Neural cell (in vitro differentiated cells): Measurements from ENCODE around the gene LRIG2. TPM values are rescaled to one million over a fixed set of nuclear protein-coding genes. Genes with fewer than 3 reads are reported as not detected.
A peak's percentile ranks its signal among the peaks of the same experiment; 100 is the strongest.
"Not testable (repeated sequence)": the region's sequence is repeated elsewhere in the genome, so short reads cannot be mapped to it uniquely, and the experiment has no call there.

Source experiments
- H2AFZ ChIP-seq: fragments of 200-600, 300-800 bp; sonication (generic), shearing (Covaris generic); 2 replicates; pipeline ENCODE4 v1.6.0; 2014; ENCODE audit warnings: low read depth, mild to moderate bottlenecking, antibody characterized with exemption, low read length, moderate library complexity
- H3F3A ChIP-seq: fragments of 200-600 bp; shearing (Covaris generic); 2 replicates; pipeline ENCODE4 v1.6.1; 2016; ENCODE audit warnings: mild to moderate bottlenecking, moderate library complexity, mixed read lengths, antibody characterized with exemption, low read length; ENCODE audit not compliant: insufficient read depth, poor library complexity, severe bottlenecking
- H3K27ac ChIP-seq: fragments of 200-600, 300-800 bp; sonication (generic), shearing (Covaris generic); 2 replicates; pipeline ENCODE4 v1.5.1; 2014; ENCODE audit warnings: mild to moderate bottlenecking, low read length, moderate library complexity
- H3K27me3 ChIP-seq: fragments of 300-800, 200-600 bp; sonication (generic), shearing (Covaris generic); 2 replicates; pipeline ENCODE4 v1.6.0; 2014; ENCODE audit warnings: mild to moderate bottlenecking, low read depth, low read length, moderate library complexity; ENCODE audit not compliant: insufficient read depth
- H3K36me3 ChIP-seq: fragments of 300-800, 200-600 bp; sonication (generic), shearing (Covaris generic); 2 replicates; pipeline ENCODE4 v1.5.1; 2014; ENCODE audit warnings: mild to moderate bottlenecking, antibody characterized with exemption, low read length, moderate library complexity; ENCODE audit not compliant: insufficient read depth
- H3K4me2 ChIP-seq: fragments of 300-800, 200-600 bp; sonication (generic), shearing (Covaris generic); 2 replicates; pipeline ENCODE4 v1.6.0; 2014; ENCODE audit warnings: mild to moderate bottlenecking, low read length
- H3K4me3 ChIP-seq: fragments of 300-800, 200-600 bp; sonication (generic), shearing (Covaris generic); 2 replicates; pipeline ENCODE4 v1.5.1; 2014; ENCODE audit warnings: mild to moderate bottlenecking, low read length, moderate library complexity
- H3K79me2 ChIP-seq: fragments of 200-600 bp; shearing (Covaris generic); replicated peaks from 2 replicates; pipeline ENCODE4 v1.6.0; 2014; ENCODE audit warnings: mild to moderate bottlenecking, low read length, moderate library complexity; ENCODE audit not compliant: insufficient read depth
- H3K9ac ChIP-seq: fragments of 300-800, 200-600 bp; sonication (generic), shearing (Covaris generic); 2 replicates; pipeline ENCODE4 v1.6.1; 2016; ENCODE audit warnings: mild to moderate bottlenecking, low read length, mixed read lengths
- H3K9me2 ChIP-seq: fragments of 200-600 bp; shearing (Covaris generic); 2 replicates; pipeline ENCODE4 v1.6.1; 2016; ENCODE audit warnings: mild to moderate bottlenecking, low read length, mixed read lengths; ENCODE audit not compliant: insufficient read depth
- H3K9me3 ChIP-seq: fragments of 200-600, 300-800 bp; sonication (generic), shearing (Covaris generic); 2 replicates; pipeline ENCODE4 v1.6.1; 2016; ENCODE audit warnings: mild to moderate bottlenecking, mixed run types, low read length, moderate library complexity, mixed read lengths
- H4K20me1 ChIP-seq: fragments of 200-600 bp; shearing (Covaris generic); 2 replicates; pipeline ENCODE4 v1.6.1; 2016; ENCODE audit warnings: mild to moderate bottlenecking, mixed run types; ENCODE audit not compliant: insufficient read depth
- EP300 ChIP-seq: fragments of 450-650 bp; conservative IDR thresholded peaks from 2 replicates; pipeline ENCODE4 v1.6.1; 2014; ENCODE audit warnings: antibody characterized with exemption, mild to moderate bottlenecking, moderate library complexity; ENCODE audit not compliant: poor library complexity, severe bottlenecking
- EZH2 ChIP-seq: fragments of 200-600, 300-800 bp; shearing (Covaris generic), sonication (generic); IDR thresholded peaks from 2 replicates; pipeline ENCODE4 v1.6.1; 2014; ENCODE audit warnings: antibody characterized with exemption, low read length, borderline replicate concordance, mild to moderate bottlenecking; ENCODE audit not compliant: insufficient read depth, poor library complexity, severe bottlenecking
- MXI1 ChIP-seq: fragments of 450-650 bp; conservative IDR thresholded peaks from 2 replicates; pipeline ENCODE4 v1.6.1; 2014; ENCODE audit warnings: antibody characterized with exemption, mild to moderate bottlenecking; ENCODE audit not compliant: poor library complexity, severe bottlenecking
- POLR2AphosphoS5 ChIP-seq: IDR thresholded peaks from 2 replicates; pipeline ENCODE4 v1.6.1; 2012
- RAD21 ChIP-seq: fragments of 450-650 bp; conservative IDR thresholded peaks from 2 replicates; pipeline ENCODE4 v1.6.1; 2014; ENCODE audit warnings: antibody characterized with exemption, mild to moderate bottlenecking, moderate library complexity
- SMC3 ChIP-seq: fragments of 450-650 bp; conservative IDR thresholded peaks from 2 replicates; pipeline ENCODE4 v1.6.1; 2014; ENCODE audit warnings: antibody characterized with exemption, mild to moderate bottlenecking, moderate library complexity; ENCODE audit not compliant: poor library complexity
- TAF1 ChIP-seq: IDR thresholded peaks from 2 replicates; pipeline ENCODE4 v1.6.1; 2012; ENCODE audit warnings: low read depth
- polyA plus RNA-seq: library from polyadenylated mRNA; depleted of rRNA; stranded (reverse); fragments of >200 nt; gene quantifications from 2 replicates; pipeline ENCODE4 v1.2.3, GENCODE V29; 2014
- TF ChIP-seq, protein P1 (sequence below): fragments of 450-650 bp; IDR thresholded peaks from 2 replicates; pipeline ENCODE4 v1.5.1; 2014; ENCODE audit warnings: antibody characterized with exemption, mild to moderate bottlenecking, moderate library complexity; ENCODE audit not compliant: poor library complexity, severe bottlenecking
- TF ChIP-seq, protein P2 (sequence below): IDR thresholded peaks from 2 replicates; pipeline ENCODE4 v1.6.1; 2012; ENCODE audit warnings: borderline replicate concordance

LRIG2 gene
- polyA plus RNA-seq, 1 donor from 2014 or later: 11.1 TPM

DNA sequence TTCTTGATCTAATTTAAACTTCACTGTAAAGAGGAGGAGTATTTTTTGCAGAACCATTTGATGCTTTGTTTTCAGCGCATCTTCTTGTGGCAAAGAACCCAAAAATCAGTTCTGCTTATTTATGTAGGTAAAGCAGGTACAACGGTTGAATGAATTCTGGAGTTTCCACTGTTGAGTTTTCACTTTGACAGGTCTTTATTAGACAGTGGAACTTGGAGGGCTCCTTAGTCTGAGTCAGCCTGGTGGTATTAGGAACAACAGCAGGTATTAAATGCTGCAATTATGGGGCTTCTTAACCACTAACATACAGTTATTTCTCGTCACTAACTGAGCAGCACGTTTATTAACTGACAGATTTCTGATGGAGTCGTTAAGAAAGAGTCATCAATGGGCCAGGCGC, 1.2 kb downstream of the LRIG2 start:
- H3K4me3 ChIP-seq: peak overlapping the region; percentile 78
- peak overlapping the region; percentile 92 for H3K27ac ChIP-seq
- H3K79me2 ChIP-seq: peaks cover 27% of the 10 kb centered on the region

DNA sequence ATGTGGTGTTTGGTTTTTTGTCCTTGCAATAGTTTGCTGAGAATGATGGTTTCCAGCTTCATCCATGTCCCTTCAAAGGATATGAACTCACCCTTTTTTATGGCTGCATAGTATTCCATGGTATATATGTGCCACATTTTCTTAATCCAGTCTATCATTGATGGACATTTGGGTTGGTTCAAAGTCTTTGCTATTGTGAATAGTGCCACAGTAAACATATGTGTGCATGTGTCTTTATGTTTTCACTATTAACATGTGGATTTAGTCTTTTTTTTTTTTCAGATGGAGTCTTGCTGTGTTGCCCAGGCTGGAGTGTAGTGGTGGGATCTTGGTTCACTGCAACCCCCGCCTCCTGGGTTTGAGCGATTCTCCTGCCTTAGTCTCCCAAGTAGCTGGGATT, 5.0 kb downstream of the LRIG2 start:
- H3K4me3 ChIP-seq, H3K4me2 ChIP-seq, H3F3A ChIP-seq, H3K9me2 ChIP-seq, H3K9ac ChIP-seq, H3K9me3 ChIP-seq, H2AFZ ChIP-seq, H3K36me3 ChIP-seq, H3K27me3 ChIP-seq, H4K20me1 ChIP-seq, H3K27ac ChIP-seq: not testable (repeated sequence)
- H3K79me2 ChIP-seq: peaks cover 32% of the 10 kb centered on the region

More for the DNA sequence above, 1.2 kb downstream of the LRIG2 start:
- Histone ChIP-seq H3K36me3 (no peaks in the 10 kb centered on the region), H3K9me2 (no peaks in the 10 kb centered on the region), H3K9ac (peak overlapping the region; percentile 88), H3K4me2 (peak overlapping the region; percentile 92), H4K20me1 (no peaks in the 10 kb centered on the region), H3K9me3 (no peaks in the 10 kb centered on the region), H2AFZ (no peak overlapping the region), H3F3A (no peaks in the 10 kb centered on the region), H3K27me3 (no peaks in the 10 kb centered on the region)
- TF ChIP-seq, protein P1, sequence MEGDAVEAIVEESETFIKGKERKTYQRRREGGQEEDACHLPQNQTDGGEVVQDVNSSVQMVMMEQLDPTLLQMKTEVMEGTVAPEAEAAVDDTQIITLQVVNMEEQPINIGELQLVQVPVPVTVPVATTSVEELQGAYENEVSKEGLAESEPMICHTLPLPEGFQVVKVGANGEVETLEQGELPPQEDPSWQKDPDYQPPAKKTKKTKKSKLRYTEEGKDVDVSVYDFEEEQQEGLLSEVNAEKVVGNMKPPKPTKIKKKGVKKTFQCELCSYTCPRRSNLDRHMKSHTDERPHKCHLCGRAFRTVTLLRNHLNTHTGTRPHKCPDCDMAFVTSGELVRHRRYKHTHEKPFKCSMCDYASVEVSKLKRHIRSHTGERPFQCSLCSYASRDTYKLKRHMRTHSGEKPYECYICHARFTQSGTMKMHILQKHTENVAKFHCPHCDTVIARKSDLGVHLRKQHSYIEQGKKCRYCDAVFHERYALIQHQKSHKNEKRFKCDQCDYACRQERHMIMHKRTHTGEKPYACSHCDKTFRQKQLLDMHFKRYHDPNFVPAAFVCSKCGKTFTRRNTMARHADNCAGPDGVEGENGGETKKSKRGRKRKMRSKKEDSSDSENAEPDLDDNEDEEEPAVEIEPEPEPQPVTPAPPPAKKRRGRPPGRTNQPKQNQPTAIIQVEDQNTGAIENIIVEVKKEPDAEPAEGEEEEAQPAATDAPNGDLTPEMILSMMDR: no peak
- TF ChIP-seq SMC3 (no peak), EP300 (no peak), TAF1 (no peak), RAD21 (no peak), MXI1 (no peak), POLR2AphosphoS5 (no peak), EZH2 (no peak)
- TF ChIP-seq, protein P2, sequence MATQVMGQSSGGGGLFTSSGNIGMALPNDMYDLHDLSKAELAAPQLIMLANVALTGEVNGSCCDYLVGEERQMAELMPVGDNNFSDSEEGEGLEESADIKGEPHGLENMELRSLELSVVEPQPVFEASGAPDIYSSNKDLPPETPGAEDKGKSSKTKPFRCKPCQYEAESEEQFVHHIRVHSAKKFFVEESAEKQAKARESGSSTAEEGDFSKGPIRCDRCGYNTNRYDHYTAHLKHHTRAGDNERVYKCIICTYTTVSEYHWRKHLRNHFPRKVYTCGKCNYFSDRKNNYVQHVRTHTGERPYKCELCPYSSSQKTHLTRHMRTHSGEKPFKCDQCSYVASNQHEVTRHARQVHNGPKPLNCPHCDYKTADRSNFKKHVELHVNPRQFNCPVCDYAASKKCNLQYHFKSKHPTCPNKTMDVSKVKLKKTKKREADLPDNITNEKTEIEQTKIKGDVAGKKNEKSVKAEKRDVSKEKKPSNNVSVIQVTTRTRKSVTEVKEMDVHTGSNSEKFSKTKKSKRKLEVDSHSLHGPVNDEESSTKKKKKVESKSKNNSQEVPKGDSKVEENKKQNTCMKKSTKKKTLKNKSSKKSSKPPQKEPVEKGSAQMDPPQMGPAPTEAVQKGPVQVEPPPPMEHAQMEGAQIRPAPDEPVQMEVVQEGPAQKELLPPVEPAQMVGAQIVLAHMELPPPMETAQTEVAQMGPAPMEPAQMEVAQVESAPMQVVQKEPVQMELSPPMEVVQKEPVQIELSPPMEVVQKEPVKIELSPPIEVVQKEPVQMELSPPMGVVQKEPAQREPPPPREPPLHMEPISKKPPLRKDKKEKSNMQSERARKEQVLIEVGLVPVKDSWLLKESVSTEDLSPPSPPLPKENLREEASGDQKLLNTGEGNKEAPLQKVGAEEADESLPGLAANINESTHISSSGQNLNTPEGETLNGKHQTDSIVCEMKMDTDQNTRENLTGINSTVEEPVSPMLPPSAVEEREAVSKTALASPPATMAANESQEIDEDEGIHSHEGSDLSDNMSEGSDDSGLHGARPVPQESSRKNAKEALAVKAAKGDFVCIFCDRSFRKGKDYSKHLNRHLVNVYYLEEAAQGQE: no peak

DNA sequence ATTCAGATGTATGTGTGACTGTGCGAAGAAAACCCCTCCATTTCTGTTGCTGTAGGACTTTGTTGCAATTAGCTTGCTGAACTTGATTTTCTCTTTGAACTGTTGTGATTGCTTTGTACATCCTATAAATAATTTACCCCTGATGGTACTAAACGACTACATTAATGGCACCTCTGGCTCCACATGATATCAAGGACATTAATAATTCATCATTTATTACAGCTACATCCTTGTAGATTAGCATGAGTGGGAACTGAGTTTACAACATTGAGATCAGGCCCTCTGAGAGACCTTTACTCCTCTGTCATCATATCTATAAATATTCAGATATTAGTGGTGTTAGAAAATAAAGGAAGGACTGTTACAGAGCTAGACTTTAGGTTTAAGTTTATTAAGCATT, 13.5 kb downstream of the LRIG2 start:
- no peaks in the 10 kb centered on the region for H3K9me3 ChIP-seq
- no peaks in the 10 kb centered on the region for H3K36me3 ChIP-seq
- no peaks in the 10 kb centered on the region for H4K20me1 ChIP-seq
- no peaks in the 10 kb centered on the region for H3K27me3 ChIP-seq
- peaks cover 15% of the 10 kb centered on the region for H3K79me2 ChIP-seq
- H2AFZ ChIP-seq: no peak overlapping the region
- no peak overlapping the region for H3K27ac ChIP-seq
- no peaks in the 10 kb centered on the region for H3F3A ChIP-seq
- H3K4me3 ChIP-seq: no peak overlapping the region
- H3K9me2 ChIP-seq: no peaks in the 10 kb centered on the region
- no peak overlapping the region for H3K4me2 ChIP-seq
- H3K9ac ChIP-seq: no peak overlapping the region
- TF ChIP-seq EP300: no peak
- no peak for TF ChIP-seq RAD21
- no peak for TF ChIP-seq EZH2
- TF ChIP-seq TAF1: no peak
- TF ChIP-seq, protein P2: no peak
- TF ChIP-seq, protein P1: no peak
- no peak for TF ChIP-seq SMC3
- TF ChIP-seq MXI1: no peak
- TF ChIP-seq POLR2AphosphoS5: no peak
